Right atrium auricular region (tissue), 2 donors: Measurements from ENCODE around the gene FGF11. TPM values are rescaled to one million over a fixed set of nuclear protein-coding genes. Genes with fewer than 3 reads are reported as not detected.
A peak's percentile ranks its signal among the peaks of the same experiment; 100 is the strongest.
"Not testable (repeated sequence)": the region's sequence is repeated elsewhere in the genome, so short reads cannot be mapped to it uniquely, and the experiment has no call there.

Experiments
- DNase-seq: peaks from one replicate; pipeline ENCODE4 v3.0.0-alpha.2; 2019; ENCODE audit warnings: low spot score
- H3K27ac ChIP-seq, 2 donors: fragments of 200-600 bp; sonication (generic); 1 replicate in 1 of 2; 2 replicates in 1 of 2; pipeline ENCODE4 v1.5.1; 2016 to 2019
- H3K27me3 ChIP-seq, 2 donors: fragments of 200-600 bp; sonication (generic); one replicate each; pipeline versions ENCODE4 v1.5.1 to v1.6.0; 2017 to 2019
- H3K36me3 ChIP-seq: fragments of 200-600 bp; sonication (generic); one replicate; pipeline ENCODE4 v1.5.1; 2016
- H3K4me1 ChIP-seq, 2 donors: fragments of 200-600 bp; sonication (generic); one replicate each; pipeline versions ENCODE4 v1.5.1 to v1.6.0; 2017 to 2019
- H3K4me3 ChIP-seq, 2 donors: fragments of 200-600 bp; sonication (generic); 1 replicate in 1 of 2; 2 replicates in 1 of 2; pipeline ENCODE4 v1.5.1; 2017 to 2019; ENCODE audit warnings: mild to moderate bottlenecking in 1 of 2, moderate library complexity in 1 of 2
- H3K9me3 ChIP-seq, 2 donors: fragments of 200-600 bp; sonication (generic); one replicate each; pipeline ENCODE4 v1.5.1; 2019
- total RNA-seq, 2 donors: library from RNA; depleted of rRNA; stranded (reverse); fragments of >200 nt; gene quantifications; one replicate each; pipeline ENCODE4 v1.1.0, GENCODE V29; 2016
- TF ChIP-seq, protein P1 (sequence below), 2 donors: fragments of 200-600 bp; sonication (generic); IDR thresholded peaks; one replicate each; pipeline ENCODE4 v1.5.1; 2019; ENCODE audit warnings: antibody characterized with exemption in 2 of 2

Gene FGF11
- total RNA-seq, 2 donors from 2014 or later = 18.6 to 20.9 TPM

DNA sequence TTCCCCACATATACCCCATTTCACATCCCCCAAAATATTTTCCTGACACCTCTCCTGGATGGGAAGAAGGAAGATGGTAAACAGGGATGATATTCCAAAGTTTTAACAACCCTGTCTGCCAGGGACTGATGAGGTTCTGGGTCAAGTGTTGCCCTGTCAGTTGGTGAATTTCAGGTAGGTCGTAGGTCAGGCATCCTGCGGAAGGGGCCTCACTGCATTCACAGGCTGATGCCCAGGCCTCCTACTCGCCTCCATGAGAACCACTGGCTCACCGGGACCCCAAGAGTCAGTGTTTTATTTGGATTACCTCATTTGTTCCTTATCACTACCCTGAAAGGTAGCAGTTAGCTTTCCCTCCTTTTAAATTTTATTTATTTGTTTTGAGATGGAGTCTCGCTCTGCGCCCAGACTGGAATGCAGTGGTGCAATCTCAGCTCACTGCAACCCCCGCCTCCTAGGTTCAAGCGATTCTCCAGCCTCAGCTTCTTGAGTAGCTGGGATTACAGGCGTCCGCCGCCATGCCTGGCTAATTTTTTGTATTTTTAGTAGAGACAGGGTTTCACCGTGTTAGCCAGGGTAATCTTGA, 29.6 kb downstream of the FGF11 start:
- TF ChIP-seq, protein P1, sequence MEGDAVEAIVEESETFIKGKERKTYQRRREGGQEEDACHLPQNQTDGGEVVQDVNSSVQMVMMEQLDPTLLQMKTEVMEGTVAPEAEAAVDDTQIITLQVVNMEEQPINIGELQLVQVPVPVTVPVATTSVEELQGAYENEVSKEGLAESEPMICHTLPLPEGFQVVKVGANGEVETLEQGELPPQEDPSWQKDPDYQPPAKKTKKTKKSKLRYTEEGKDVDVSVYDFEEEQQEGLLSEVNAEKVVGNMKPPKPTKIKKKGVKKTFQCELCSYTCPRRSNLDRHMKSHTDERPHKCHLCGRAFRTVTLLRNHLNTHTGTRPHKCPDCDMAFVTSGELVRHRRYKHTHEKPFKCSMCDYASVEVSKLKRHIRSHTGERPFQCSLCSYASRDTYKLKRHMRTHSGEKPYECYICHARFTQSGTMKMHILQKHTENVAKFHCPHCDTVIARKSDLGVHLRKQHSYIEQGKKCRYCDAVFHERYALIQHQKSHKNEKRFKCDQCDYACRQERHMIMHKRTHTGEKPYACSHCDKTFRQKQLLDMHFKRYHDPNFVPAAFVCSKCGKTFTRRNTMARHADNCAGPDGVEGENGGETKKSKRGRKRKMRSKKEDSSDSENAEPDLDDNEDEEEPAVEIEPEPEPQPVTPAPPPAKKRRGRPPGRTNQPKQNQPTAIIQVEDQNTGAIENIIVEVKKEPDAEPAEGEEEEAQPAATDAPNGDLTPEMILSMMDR (IDR thresholded peaks at IDR 0.05) = no peak
- H3K9me3 ChIP-seq = no peaks in the 10 kb centered on the region
- DNase-seq = no peak
- no peak overlapping the region for H3K4me3 ChIP-seq
- peaks cover 22% of the 10 kb centered on the region for H3K36me3 ChIP-seq
- peaks cover 0 to 60% of the 10 kb centered on the region in 2 donors for H3K4me1 ChIP-seq
- H3K27ac ChIP-seq = peak overlapping the region in 1 of 2 donors; percentile 11
- no peaks in the 10 kb centered on the region for H3K27me3 ChIP-seq

DNA sequence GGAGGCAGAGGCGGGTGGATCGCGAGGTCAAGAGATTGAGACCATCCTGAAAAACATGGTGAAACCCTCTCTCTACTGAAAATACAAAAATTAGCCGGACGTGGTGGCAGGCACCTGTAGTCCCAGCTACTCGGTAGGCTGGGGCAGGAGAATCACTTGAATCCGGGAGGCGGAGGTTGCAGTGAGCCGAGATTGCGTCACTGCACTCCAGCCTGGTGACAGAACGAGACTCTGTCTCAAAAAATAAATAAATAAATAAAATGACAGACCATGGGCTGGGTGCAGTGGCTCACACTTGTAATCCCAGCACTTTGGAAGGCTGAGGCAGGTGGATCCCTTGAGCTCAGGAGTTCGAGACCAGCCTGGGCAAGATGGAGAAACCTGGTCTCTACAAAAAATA, 30.5 kb downstream of the FGF11 start:
- H3K27ac ChIP-seq, H3K9me3 ChIP-seq, H3K27me3 ChIP-seq, DNase-seq, H3K4me3 ChIP-seq: not testable (repeated sequence)
- Histone ChIP-seq H3K4me1 (peaks cover 0 to 66% of the 10 kb centered on the region in 2 donors), H3K36me3 (peaks cover 20% of the 10 kb centered on the region)

GRCh38 chr17:7470457-7470973, 31.2 kb downstream of the FGF11 start:
- H3K27ac ChIP-seq, H3K27me3 ChIP-seq, H3K9me3 ChIP-seq, H3K4me3 ChIP-seq, DNase-seq: not testable (repeated sequence)
- H3K36me3 ChIP-seq = peaks cover 18% of the 10 kb centered on the region
- peaks cover 0 to 73% of the 10 kb centered on the region in 2 donors for H3K4me1 ChIP-seq

GRCh38 chr17:7471729-7472128, 32.4 kb downstream of the FGF11 start:
- TF ChIP-seq, protein P1 (IDR thresholded peaks at IDR 0.05) = no peak
- H3K36me3 ChIP-seq = peaks cover 6% of the 10 kb centered on the region
- H3K27me3 ChIP-seq = no peaks in the 10 kb centered on the region
- H3K4me1 ChIP-seq = peaks cover 0 to 73% of the 10 kb centered on the region in 2 donors
- H3K9me3 ChIP-seq = no peaks in the 10 kb centered on the region
- no peak overlapping the region for H3K4me3 ChIP-seq
- DNase-seq = no peak
- peak overlapping the region in 1 of 2 donors; percentile 5 for H3K27ac ChIP-seq

DNA sequence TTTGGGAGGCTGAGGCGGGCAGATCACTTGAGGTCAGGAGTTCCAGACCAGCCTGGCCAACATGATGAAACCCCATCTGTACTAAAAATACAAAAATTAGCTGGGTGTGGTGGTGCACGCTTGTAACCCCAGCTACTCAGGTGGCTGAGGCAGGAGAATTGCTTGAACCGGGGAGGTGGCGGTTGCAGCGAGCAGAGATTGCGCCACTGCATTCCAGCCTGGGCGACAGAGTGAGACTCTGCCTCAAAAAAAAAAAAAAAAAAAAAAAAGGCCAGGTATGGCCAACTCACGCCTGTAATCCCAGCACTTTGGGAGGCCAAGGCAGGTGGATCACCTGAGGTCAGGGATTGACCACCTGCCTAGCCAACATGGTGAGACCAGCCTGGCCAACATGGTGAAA, 35.5 kb downstream of the FGF11 start:
- not testable (repeated sequence) for H3K4me3 ChIP-seq, H3K36me3 ChIP-seq, DNase-seq, H3K27me3 ChIP-seq, H3K9me3 ChIP-seq
- peak overlapping the region; percentile 100 for H3K27ac ChIP-seq
- peaks cover 0 to 66% of the 10 kb centered on the region in 2 donors for H3K4me1 ChIP-seq

DNA sequence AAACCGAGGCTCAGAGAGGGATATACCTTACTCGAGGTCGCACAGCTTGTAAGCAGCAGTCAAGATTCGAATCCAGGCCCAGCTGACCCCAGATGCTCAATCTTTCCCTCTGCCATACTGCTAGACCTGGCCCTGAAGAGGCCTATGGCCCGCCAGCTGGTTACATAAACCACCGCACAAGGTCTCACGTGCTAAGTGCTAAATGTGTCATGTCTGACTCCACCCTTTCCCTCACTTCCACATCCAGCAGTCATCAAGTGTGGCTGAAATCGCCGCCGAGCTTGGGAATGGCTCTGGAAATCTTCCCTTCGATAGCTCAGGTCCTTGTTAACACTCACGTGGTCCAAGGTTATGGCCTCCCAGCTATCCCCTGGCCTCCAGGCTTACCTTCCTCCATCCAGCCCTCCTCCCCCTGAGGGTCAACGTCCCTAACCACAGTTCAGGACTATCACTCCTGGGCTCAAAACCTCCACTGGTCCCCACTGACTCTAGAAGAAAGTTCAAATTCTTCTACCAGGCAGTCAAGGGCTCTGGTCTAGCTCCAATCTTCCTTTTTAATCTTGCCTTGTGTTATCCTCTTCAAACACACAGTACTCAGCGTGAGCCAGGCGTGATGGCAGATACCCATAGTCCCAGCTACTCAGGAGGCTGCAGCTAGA, 36.6 kb downstream of the FGF11 start:
- H3K27ac ChIP-seq = peak overlapping the region; percentile 100
- no peaks in the 10 kb centered on the region for H3K27me3 ChIP-seq
- no peaks in the 10 kb centered on the region for H3K9me3 ChIP-seq
- H3K4me1 ChIP-seq = peaks cover 0 to 66% of the 10 kb centered on the region in 2 donors
- DNase-seq = peak; percentile 90
- H3K36me3 ChIP-seq = no peaks in the 10 kb centered on the region
- no peak overlapping the region for H3K4me3 ChIP-seq
- TF ChIP-seq, protein P1 (IDR thresholded peaks at IDR 0.05) = no peak

- TF ChIP-seq, protein P1 (IDR thresholded peaks at IDR 0.05) = no peak
- no peaks in the 10 kb centered on the region for H3K9me3 ChIP-seq
- H3K36me3 ChIP-seq = no peaks in the 10 kb centered on the region
- H3K27me3 ChIP-seq = no peaks in the 10 kb centered on the region
- no peak overlapping the region for H3K4me3 ChIP-seq
- peaks cover 0 to 64% of the 10 kb centered on the region in 2 donors for H3K4me1 ChIP-seq
- no peak for DNase-seq
- H3K27ac ChIP-seq = peak overlapping the region; percentile 100
These were observed 37.2 kb downstream of the FGF11 start for GRCh38 chr17:7476494-7476893.
